Measurements from ENCODE around the gene ARMH2.
"Not testable (repeated sequence)": the region's sequence is repeated elsewhere in the genome, so short reads cannot be mapped to it uniquely, and the experiment has no call there.

Gene ARMH2

DNA sequence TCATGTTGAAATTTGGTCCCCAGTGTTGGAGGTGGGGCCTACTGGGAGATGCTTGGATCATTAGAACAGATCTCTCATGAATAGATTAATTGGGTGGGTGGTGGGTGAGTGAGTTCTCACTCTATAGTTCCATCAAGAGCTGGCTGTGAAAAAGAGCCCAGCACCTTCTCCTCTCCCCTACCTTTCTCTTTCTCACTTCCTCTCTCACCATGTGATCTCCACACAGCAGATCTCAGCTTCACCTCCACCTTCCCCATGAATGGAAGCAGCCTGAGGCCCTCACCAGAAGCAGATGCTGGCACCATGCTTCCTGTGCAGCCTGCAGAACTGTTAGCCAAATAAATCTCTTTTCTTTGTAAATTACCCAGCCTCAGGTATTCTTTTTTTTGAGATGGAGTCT is 36.9 kb downstream of the ARMH2 start:
- DNase-seq, result no peak

DNA sequence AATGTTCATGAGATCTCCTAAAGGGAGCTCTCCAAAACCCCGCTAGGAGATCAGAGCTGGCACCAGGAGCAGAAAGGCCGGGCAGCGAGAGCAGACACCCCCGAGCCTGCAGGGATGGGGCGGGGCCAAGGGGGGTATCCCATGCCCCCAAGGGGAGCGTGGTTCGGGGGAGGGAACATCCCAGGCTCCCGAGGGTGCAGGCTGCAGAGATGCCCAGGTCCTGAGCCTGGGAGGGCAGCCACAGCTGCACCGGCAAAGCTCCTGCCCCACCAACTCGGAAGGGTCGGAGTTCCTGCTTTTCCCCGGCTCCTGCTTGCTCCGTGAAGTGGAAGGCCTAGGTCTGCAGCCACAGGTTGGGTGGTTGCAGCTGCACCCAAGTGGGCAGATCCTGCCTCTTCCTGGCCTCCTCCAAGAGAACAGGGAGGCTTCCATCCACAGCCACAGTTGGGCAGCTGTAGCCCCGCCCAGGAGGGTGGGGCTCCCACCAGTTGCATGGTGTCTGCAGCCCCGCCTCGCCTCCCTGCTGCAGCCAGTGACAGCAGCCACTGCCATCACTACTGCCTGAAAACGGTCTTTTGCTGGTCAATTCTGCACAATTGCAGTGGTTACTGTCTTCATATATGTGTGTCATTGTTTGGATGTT is 37.4 kb downstream of the ARMH2 start:
- DNase-seq, result no peak

DNA sequence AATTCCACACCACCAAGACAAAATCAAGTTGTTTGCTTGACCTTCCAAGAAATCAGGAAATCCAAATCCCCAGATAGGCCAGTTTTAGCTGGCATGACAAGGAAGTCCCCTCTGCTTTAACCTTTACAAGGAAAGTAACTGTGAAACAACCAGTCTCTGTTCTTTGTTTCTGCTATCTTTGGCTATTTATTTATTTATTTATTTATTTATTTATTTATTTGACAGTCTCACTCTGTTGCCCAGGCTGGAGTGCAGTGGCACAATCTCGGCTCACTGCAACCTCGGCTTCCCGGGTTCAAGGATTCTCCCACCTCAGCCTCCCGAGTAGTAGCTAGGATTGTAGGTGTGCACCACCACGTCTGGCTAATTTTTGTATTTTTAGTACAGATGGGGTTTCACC is 38.5 kb downstream of the ARMH2 start:
- no peak for DNase-seq

DNA sequence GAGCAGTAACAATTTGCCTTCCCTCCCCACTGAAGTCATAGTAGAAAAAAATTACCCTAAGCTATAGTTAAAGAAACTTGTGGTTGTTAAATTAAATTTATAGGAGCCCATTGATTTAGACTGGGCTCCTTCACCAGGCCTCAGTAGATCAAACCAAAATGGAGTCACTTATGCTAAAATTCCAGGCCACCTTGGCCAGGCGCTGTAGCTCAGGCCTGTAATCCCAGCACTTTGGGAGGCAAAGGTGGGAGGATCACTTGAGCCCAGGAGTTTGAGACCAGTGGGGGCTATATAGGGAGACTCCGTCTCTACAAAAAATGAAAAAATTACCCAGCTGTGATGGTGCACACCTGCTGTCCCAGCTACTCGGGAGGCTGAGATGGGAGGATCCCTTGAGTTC is 39.0 kb downstream of the ARMH2 start:
- DNase-seq, result no peak

DNA sequence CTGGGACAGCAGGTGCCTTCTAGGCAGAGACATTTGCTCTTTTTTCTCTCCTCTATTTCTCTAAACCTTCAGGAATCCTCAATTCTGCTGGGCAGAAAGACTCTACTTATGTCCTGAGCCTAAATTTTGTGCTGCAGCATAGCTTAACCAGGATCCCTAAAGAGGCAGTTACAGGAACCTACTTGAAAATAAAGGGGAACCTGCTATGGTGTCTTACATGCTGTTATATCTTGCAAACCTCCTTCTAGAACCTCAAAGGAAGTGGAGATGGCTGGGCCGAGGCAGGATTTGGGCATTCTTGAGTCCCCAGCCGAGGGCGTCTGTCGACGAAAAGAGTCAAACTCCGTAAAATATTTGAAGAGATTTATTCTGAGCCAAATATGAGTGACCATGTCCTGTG is 41.1 kb downstream of the ARMH2 start:
- DNase-seq, result no peak

DNA sequence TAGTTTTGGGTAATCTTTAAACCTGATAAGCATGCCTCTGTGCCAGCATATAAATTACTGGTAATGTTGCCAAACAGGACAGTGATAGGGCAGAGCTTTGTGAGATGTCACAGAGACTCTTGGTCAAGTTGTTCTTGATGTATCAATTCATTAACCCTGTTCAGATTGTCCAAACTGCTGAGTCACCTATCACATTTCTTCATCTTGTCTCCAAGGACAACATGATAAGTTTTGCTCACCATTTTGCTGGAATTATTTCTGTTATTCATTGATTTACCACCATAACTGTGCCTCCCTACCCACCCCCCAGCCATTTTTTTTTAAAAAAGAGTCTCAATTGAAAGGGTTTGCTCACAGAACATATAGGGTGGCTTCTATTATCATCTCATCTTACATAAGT is 43.4 kb downstream of the ARMH2 start:
- no peak for DNase-seq

DNA sequence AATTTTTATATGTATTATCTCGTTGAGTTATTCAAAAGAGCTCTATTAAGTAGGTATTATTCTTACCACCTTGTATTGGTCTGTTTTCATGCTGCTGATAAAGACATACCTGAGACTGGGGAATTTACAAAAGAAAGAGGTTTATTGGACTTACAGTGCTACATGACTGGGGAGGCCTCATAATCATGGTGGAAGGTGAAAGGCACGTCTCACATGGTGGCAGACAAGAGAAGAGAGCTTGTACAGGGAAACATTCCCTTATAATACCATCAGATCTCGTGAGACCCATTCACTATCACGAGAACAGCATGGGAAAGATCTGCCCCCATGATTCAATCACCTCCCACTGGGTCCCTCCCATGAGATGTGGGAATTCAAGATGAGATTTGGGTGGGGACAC is 44.3 kb downstream of the ARMH2 start:
- DNase-seq, result not testable (repeated sequence)

DNA sequence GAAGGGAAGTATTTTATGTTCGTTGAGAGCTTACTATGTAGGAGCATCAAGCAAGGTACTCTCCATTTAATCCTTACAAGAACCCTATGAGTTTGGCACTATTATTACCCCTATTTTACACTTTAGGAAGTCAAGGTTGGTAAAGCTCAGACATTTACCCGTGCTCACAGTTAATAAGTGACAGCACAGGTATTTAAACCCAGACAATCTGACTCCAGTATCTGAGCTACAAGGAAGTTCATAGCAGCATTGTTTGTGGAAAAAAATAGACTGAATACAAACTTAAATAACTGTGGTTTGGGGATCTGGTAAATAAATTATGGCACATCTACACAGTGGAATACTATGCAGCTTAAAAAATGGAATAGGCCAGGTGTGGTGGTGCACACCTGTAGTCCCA is 45.2 kb downstream of the ARMH2 start:
- DNase-seq, result no peak

DNA sequence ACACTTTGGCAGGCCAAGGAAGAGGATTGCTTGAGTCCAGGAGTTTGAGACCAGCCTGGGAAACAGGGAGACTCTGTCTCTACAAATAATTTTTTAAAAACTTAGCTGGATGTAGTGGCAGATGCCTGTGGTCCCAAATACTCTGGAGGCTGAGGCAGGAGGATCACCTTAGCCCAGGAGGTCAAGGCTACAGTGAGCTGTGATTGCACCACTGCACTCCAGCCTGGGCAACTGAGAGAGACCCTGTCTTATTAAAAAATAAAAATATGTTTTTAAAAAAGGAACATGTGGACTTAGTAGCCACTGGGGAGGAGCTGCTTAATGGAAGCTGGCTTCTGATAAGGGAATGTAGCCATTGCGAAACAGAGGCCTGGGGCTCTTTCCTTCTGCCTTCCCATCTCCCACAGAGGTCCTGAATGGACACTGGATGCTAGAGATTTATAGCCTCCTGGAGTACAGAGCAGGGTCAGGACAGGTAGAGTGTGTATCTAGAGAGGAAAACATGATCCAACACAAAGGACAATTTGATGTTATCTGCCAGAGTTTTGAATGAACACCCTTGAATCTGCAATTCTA is 45.7 kb downstream of the ARMH2 start:
- no peak for DNase-seq

DNA sequence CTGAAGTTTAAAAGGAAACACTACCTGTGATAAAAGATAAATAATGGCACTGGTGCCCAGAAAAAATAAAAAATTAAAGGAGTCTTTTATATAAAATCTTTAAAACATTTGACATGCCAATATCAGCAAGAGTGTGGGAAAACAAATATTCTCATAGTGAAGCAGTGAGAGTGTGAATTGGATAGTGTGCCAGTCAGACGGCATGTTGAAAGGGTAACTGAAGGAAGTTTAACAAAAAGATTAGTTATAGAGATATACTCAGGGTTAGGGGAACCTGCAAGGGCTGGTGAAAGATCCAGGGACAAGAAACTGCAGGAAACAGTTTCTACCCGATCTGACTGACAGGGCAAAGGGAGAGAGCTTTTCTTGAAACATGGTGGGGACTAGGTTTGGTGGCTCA is 46.2 kb downstream of the ARMH2 start:
- no peak for DNase-seq

DNA sequence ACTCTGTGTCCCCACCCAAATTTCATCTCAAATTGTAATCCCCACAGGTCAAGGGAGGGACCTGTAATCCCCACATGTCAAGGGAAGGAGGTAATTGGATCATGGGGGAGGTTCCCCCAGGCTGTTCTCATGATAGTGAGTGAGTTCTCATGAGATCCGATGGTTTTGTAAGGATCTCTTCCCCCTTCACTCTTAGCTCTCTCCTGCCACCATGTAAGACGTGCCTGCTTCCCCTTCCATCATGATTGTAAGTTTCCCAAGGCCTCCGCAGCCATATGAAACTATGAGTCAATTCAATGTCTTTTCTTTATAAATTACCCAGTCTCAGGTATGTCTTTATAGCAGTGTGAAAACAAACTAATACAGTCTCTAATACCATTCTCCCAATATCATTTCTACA is 47.8 kb downstream of the ARMH2 start:
- DNase-seq, result not testable (repeated sequence)

DNA sequence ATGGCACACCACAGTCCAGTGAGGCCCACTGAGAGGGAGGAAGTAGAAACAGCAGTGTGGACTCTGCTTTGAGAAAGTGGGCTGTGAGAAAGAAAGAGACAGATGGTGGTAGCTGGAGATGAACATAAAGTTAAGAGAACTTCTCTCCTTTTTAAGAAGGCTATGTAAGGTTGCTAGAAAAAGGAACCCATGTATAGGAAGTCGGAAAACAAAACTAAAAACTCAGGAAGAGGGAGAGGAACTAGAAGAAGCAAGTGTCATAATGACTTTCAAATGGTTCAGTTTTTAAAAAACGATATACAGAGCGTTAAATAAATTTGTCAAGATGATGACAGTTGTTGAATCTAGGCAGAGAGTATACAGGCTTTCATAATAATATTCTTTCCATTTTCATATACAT is 49.4 kb downstream of the ARMH2 start:
- no peak for DNase-seq

Measured in fibroblast of upper back skin (primary cell).